ENCODE measurements around the gene KRTAP5-7.

Gene KRTAP5-7

GRCh38 chr11:71499125-71499524 lies 27.9 kb upstream of the KRTAP5-7 start:
- Histone ChIP-seq H4K20me1 (ENCODE audit: insufficient read depth) (no peaks in the 10 kb centered on the region), H3K4me1 (ENCODE audit: low read depth, poor library complexity, severe bottlenecking) (no peaks in the 10 kb centered on the region), H3K9ac (no peak overlapping the region), H3K4me2 (no peak overlapping the region), H3K27ac (no peak overlapping the region), H3K79me2 (ENCODE audit: insufficient read depth, low read depth) (no peaks in the 10 kb centered on the region), H3K4me3 (IDR thresholded peaks at IDR 0.05; ENCODE audit: insufficient read depth, low read depth, low read length) (no peak overlapping the region), H2AFZ (ENCODE audit: low read depth) (no peak overlapping the region), H3K27me3 (ENCODE audit: insufficient read depth, low read depth) (no peaks in the 10 kb centered on the region), H3K36me3 (ENCODE audit: insufficient read depth) (no peaks in the 10 kb centered on the region)
- TF ChIP-seq CTCF (conservative IDR thresholded peaks at IDR 0.05; ENCODE audit: low read depth, low read length): no peak

- Histone ChIP-seq H3K4me1 (ENCODE audit: low read depth, poor library complexity, severe bottlenecking) (no peaks in the 10 kb centered on the region), H3K4me2 (no peak overlapping the region), H3K27me3 (ENCODE audit: insufficient read depth, low read depth) (no peaks in the 10 kb centered on the region), H4K20me1 (ENCODE audit: insufficient read depth) (no peaks in the 10 kb centered on the region), H3K79me2 (ENCODE audit: insufficient read depth, low read depth) (no peaks in the 10 kb centered on the region), H3K27ac (no peak overlapping the region), H3K36me3 (ENCODE audit: insufficient read depth) (no peaks in the 10 kb centered on the region), H3K4me3 (IDR thresholded peaks at IDR 0.05; ENCODE audit: insufficient read depth, low read depth, low read length) (no peak overlapping the region), H3K9ac (no peak overlapping the region), H2AFZ (ENCODE audit: low read depth) (no peak overlapping the region)
- TF ChIP-seq CTCF (conservative IDR thresholded peaks at IDR 0.05; ENCODE audit: low read depth, low read length): no peak
Measured at GRCh38 chr11:71499546-71499945, 27.5 kb upstream of the KRTAP5-7 start.

- H3K4me2 ChIP-seq: no peak overlapping the region
- H3K4me1 ChIP-seq (ENCODE audit: low read depth, poor library complexity, severe bottlenecking): no peaks in the 10 kb centered on the region
- no peaks in the 10 kb centered on the region for H4K20me1 ChIP-seq (ENCODE audit: insufficient read depth)
- no peak overlapping the region for H3K9ac ChIP-seq
- no peaks in the 10 kb centered on the region for H3K36me3 ChIP-seq (ENCODE audit: insufficient read depth)
- no peak overlapping the region for H3K4me3 ChIP-seq (IDR thresholded peaks at IDR 0.05; ENCODE audit: insufficient read depth, low read depth, low read length)
- no peak overlapping the region for H2AFZ ChIP-seq (ENCODE audit: low read depth)
- H3K79me2 ChIP-seq (ENCODE audit: insufficient read depth, low read depth): no peaks in the 10 kb centered on the region
- TF ChIP-seq CTCF (conservative IDR thresholded peaks at IDR 0.05; ENCODE audit: low read depth, low read length): no peak
- no peak overlapping the region for H3K27ac ChIP-seq
- no peaks in the 10 kb centered on the region for H3K27me3 ChIP-seq (ENCODE audit: insufficient read depth, low read depth)
Measured at GRCh38 chr11:71500601-71501021, 26.5 kb upstream of the KRTAP5-7 start.

GRCh38 chr11:71501071-71501985 lies 25.7 kb upstream of the KRTAP5-7 start:
- Histone ChIP-seq H3K9ac (no peak overlapping the region), H4K20me1 (ENCODE audit: insufficient read depth) (no peaks in the 10 kb centered on the region), H3K27ac (no peak overlapping the region), H2AFZ (ENCODE audit: low read depth) (no peak overlapping the region), H3K4me2 (no peak overlapping the region), H3K4me3 (IDR thresholded peaks at IDR 0.05; ENCODE audit: insufficient read depth, low read depth, low read length) (no peak overlapping the region), H3K79me2 (ENCODE audit: insufficient read depth, low read depth) (no peaks in the 10 kb centered on the region), H3K4me1 (ENCODE audit: low read depth, poor library complexity, severe bottlenecking) (no peaks in the 10 kb centered on the region), H3K36me3 (ENCODE audit: insufficient read depth) (no peaks in the 10 kb centered on the region), H3K27me3 (ENCODE audit: insufficient read depth, low read depth) (no peaks in the 10 kb centered on the region)
- no peak for TF ChIP-seq CTCF (conservative IDR thresholded peaks at IDR 0.05; ENCODE audit: low read depth, low read length)
